ENCODE data around the gene APOO.
"Not testable (repeated sequence)": the region's sequence is repeated elsewhere in the genome, so short reads cannot be mapped to it uniquely, and the experiment has no call there.

Gene APOO

GRCh38 chrX:23901805-23902204, 5.9 kb downstream of the APOO start:
- DNase-seq = peak; percentile 4 to 20

- no peak for DNase-seq
Measured at GRCh38 chrX:23901060-23901459, 6.7 kb downstream of the APOO start.

- DNase-seq = no peak
Measured at GRCh38 chrX:23900220-23900797, 7.4 kb downstream of the APOO start.

DNA sequence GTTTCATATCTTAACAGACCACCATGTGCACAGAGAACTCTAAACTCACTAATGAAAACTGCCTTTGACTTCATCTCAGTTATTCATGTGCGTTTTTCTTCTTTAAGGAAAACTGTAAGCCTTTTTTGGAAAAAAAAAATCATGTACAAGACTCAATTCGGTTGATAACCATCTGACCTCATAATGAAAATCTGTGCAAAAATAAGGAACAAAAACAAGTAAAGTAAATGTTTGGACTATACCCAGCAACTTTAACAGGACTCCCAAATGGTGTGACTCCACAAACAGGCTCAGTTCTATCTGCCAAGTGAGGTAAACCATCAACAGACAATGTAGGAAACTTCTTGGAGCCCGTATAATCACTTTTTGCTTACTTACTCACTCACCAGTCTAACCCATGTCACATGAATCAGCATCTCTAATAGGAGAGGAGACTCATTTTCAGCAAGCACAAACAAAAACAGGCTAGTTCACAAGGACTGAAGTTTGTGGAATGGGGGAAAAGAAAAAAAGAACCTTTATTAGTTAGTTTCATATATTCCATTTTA, 9.3 kb downstream of the APOO start:
- no peak for DNase-seq

GRCh38 chrX:23896981-23897380, 10.8 kb downstream of the APOO start:
- DNase-seq = no peak

GRCh38 chrX:23896539-23896938, 11.2 kb downstream of the APOO start:
- DNase-seq = not testable (repeated sequence)

DNA sequence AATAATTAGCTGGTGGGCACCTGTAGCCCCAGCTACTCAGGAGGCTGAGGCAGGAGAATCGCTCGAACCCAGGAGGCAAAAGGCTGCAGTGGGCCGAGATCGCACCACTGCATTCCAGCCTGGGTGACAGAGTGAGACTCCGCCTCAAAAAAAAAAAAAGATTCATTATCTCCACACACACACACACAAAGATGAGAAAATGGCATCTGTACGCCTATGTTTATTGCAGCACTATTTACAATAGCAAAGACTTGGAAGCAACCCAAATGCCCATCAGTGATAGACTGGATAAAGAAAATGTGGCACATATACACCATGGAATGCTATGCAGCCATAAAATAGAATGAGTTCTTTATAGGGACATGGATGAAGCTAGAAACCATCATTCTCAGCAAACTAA, 12.7 kb downstream of the APOO start:
- not testable (repeated sequence) for DNase-seq

- DNase-seq = no peak
Measured at GRCh38 chrX:23890933-23891332, 16.8 kb downstream of the APOO start.

- no peak for DNase-seq
Measured at GRCh38 chrX:23888887-23889501, 18.7 kb downstream of the APOO start.

DNA sequence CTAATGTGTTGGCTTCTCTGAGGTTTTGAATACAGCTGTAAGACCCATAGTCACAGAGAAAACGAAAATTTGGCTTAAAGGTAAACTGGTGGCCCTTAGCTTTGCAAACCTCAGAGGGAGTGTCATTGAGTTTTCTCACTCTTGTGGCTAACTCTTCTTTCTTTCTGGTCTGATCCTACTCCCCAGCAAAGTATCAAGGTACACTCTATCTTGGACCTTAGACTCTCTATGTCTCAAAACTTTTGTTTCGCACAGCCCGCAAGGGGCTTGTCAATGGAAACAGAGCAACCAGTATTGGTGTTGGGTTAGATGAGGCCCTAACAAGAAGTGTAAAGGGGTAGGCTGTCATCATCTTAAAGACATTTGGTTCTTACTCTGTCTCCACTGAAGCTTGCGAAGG, 19.8 kb downstream of the APOO start:
- DNase-seq = no peak

- no peak for DNase-seq
Measured at GRCh38 chrX:23887451-23887850, 20.3 kb downstream of the APOO start.

DNA sequence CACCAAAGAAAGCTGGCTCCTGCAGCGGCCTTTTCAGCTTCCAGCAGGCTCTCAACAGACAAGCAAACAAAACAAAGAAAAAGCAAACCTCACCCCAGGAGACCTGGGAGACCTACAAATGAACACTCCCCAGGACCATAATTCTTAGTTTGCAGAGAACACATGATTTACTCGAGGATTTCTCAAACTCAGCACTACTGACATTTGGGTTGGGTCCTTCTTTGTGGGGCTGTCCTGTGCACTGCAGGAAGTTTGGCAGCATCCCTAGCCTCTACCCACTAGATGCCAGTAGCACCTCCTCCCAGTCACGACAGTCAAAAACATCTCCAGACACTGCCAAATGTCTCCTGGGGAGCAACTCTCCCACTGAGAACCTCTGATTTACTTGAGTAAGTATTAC, 21.9 kb downstream of the APOO start:
- DNase-seq = no peak

DNA sequence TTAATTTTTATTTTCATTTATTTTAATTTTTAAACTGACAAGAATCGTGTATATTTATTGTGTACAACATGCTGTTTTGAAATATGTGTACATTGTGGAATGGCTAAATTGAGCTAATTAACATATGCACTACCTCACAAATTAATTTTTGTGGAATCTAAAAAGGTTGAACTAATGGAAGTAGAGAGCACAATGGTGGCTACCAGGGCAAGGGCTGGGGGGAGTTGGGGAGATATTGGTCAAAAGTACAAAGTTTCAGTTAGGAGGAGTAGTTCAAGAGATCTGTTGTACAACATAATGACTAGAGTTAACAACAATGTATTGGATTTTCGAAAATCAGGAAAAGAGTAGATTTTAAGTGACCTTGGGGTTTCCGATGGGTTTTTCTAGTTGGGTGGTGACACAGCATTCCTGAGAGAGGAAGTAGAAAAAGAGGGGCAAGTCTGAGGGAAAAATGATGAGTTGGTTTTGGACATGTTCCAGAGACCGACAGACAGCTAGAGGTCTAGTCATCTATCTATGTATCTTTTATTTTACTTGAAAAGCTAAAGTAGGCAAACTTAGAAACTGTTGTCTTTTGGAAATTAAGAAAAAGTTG, 23.2 kb downstream of the APOO start:
- no peak for DNase-seq

- peak in 1 of 2 donors; percentile 5 for DNase-seq
Measured at GRCh38 chrX:23883737-23884354, 23.9 kb downstream of the APOO start.

- no peak for DNase-seq
Measured at GRCh38 chrX:23879380-23880090, 28.2 kb downstream of the APOO start.

DNA sequence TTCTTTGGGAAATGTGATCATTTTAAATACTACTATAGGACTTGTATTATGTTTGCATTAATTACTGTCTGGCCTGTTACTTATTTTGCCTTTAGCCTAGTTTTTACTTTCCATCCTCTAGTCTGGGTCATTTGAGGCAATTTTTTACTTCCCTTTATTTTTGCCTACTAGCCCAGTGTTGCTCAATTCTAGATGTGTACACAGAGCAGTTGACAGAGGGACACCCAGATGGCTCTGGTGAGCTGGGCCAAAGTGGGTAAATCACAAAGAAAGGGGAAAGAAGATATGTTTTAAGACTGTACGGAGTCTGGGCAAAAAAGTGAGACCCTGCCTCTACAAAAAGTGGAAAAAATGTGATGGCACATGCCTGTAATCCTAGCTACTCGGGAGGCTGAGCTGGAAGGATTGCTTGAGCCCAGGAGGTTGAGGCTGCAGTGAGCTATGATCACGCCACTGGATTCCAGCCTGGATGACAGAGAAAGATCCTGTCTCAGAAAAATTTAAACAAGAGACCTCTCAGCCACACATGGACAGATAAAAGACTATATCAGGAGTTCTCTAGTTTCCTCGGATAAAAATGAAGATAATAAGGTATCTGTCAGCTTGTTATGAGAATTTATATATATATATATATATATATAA, 35.7 kb downstream of the APOO start:
- DNase-seq = no peak

DNA sequence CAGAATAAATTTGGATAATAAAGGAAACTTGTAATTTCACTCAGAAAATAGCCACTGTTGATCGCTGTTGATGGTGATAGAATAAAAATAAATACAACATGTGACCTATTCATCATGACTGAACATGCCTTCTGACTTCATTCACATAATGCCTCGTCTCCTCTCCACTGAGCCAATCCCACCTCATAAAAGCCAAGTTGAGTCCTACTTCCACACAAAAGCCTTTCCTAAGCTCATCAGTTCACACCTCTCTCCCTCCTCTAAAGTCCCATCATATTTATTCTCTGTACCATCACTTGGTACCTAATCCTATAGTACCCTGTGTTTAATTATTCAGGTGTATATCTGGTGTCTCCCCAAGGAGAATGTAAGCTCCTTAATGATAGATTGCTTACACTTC, 37.7 kb downstream of the APOO start:
- no peak for DNase-seq

- DNase-seq = no peak
Measured at GRCh38 chrX:23864742-23865326, 42.9 kb downstream of the APOO start.

GRCh38 chrX:23861952-23862351, 45.8 kb downstream of the APOO start:
- not testable (repeated sequence) for DNase-seq

DNA sequence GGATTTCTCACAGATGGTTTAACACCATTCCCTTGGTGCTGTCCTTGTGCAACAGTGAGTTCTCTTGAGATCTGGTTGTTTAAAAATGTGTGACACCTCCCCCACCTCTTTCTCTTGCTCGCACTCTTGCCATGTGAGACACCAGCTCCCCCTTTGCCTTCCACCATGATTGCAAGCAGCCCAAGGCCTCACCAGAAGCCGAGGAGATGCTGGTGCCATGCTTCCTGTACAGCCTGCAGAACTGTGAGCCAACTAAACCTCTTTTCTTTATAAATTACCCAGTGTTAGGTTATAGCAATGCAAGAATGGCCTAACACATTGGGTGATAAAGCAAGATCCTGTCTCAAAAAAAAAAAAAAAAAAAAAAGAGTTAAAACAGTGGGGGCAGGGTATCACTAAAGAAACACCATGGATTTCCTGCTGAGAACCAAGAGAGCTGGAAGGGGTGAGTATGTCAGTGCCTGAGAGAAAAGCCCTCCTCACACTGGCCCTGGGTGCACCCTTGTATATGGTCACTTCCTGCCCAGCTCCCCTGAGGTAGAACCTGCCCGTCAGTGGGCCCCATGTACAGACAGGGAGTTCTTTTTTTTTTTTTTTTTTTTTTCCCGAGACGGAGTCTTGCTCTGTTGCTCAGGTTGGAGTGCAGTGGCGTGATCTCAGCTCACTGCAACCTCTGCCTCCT, 46.4 kb downstream of the APOO start:
- no peak for DNase-seq

DNA sequence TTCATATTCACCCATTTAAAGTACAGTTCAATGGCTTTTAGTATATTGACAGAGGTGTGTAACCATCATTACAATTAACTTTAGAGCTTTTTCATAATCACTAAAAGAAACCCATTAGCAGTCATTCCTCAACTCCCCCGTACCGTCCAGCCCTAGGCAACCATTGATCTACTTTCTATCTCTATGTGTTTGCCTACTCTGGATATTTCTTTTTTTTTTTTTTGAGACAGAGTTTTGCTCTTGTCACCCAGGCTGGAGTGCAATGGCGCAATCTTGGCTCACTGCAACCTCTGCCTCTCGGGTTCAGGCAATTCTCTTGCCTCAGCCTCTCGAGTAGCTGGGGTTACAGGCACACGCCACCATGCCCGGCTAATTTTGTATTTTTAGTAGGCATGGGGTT, 48.5 kb downstream of the APOO start:
- DNase-seq = not testable (repeated sequence)

DNA sequence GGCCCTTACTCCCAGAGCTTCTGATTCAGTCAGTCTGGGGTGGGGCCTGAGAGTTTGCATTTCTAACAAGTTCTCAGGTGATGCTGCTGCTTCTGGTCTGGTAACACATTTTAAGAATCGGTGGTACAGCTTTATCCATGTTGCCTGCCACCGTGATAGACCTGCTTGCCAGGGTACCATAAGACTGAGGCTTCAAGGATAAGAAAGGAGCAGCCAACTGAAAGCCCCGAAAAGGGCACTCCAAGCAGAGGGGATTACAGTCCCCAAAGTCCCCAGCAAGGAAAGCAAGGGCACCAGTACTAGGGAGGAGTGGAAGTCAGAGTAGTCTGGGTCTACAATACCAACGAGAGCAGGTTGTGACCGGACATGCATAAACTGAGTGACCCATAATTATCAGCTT, 49.8 kb downstream of the APOO start:
- no peak for DNase-seq

Data from stimulated activated CD4-positive, alpha-beta T cell treated with anti-CD3 and anti-CD28 coated beads, Interleukin-2, amount 100 ng/mL, for 24 hours (primary cell).